DND-41 (cell line): ENCODE data around the gene ADI1.

Experiments used
- EZH2 ChIP-seq: IDR thresholded peaks from 3 replicates; pipeline ENCODE4 v1.6.1; 2012; ENCODE audit warnings: borderline replicate concordance, low read depth, mild to moderate bottlenecking, moderate library complexity, low read length, inconsistent platforms; ENCODE audit not compliant: severe bottlenecking
- TF ChIP-seq, protein P1 (sequence below): IDR thresholded peaks from 2 replicates; pipeline ENCODE4 v1.5.1; 2012; ENCODE audit warnings: borderline replicate concordance, low read length, moderate library complexity, mild to moderate bottlenecking; ENCODE audit not compliant: poor library complexity, severe bottlenecking; ENCODE audit errors: extremely low read depth

DNA sequence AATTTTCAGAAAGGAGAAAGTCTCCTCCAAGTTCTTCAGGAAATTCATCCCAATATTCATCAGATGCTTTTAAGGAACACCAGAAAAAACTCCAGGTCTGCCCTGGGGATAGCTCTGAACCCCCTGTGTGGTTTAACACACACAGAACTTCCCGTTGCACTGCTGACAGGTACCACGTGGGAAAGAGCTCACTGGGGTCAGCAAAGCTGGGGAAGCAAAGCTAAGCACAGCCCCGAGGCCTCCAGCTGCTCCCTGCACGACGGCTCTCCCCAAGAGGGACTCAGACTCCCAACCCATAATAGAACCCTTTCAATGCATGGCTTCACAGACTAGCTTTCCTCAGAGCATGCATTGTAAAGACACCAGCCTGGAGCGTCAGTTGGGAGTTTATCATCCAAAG, 28.0 kb downstream of the ADI1 start:
- TF ChIP-seq, protein P1, sequence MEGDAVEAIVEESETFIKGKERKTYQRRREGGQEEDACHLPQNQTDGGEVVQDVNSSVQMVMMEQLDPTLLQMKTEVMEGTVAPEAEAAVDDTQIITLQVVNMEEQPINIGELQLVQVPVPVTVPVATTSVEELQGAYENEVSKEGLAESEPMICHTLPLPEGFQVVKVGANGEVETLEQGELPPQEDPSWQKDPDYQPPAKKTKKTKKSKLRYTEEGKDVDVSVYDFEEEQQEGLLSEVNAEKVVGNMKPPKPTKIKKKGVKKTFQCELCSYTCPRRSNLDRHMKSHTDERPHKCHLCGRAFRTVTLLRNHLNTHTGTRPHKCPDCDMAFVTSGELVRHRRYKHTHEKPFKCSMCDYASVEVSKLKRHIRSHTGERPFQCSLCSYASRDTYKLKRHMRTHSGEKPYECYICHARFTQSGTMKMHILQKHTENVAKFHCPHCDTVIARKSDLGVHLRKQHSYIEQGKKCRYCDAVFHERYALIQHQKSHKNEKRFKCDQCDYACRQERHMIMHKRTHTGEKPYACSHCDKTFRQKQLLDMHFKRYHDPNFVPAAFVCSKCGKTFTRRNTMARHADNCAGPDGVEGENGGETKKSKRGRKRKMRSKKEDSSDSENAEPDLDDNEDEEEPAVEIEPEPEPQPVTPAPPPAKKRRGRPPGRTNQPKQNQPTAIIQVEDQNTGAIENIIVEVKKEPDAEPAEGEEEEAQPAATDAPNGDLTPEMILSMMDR, result no peak
- TF ChIP-seq EZH2, result no peak
